ENCODE data around the gene C4orf50. TPM values are rescaled to one million over a fixed set of nuclear protein-coding genes. Genes with fewer than 3 reads are reported as not detected.

Gene C4orf50
- total RNA-seq, 4 donors from 2014 or later = 0.14 to 4.9 (median 0.32) TPM; not detected in 1

- no peak for TF ChIP-seq POLR2A (IDR thresholded peaks at IDR 0.05)
- TF ChIP-seq CTCF (IDR thresholded peaks at IDR 0.05) = no peak
- no peak for TF ChIP-seq POLR2AphosphoS5 (IDR thresholded peaks at IDR 0.05)
- TF ChIP-seq EP300 (IDR thresholded peaks at IDR 0.05; ENCODE audit: low read depth) = no peak
- no peaks in the 10 kb centered on the region for H3K36me3 ChIP-seq
- no peak overlapping the region for H3K27ac ChIP-seq
- no peak for DNase-seq
- no peaks in the 10 kb centered on the region for H3K4me1 ChIP-seq
- in situ Hi-C loops (cut with MboI; ENCODE audit: low pct_ligation_motif_present in 1 of 4, low pct_unique_long_range_greater_than_20kb in 1 of 4, low sequenced_read_pairs in 3 of 4) (no loop called here), intact Hi-C loops (cut with DNase I; ENCODE audit: low total_unique reads) (no loop called here)
- H3K9me3 ChIP-seq = no peaks in the 10 kb centered on the region
- 38 to 72% methylated on average over 2 to 4 of the region's 4 CpGs for WGBS, 2 donors (ENCODE audit: low coverage in 1 of 2)
- peaks cover 9% of the 10 kb centered on the region for H3K27me3 ChIP-seq
- no peak overlapping the region for H3K4me3 ChIP-seq
Measured at GRCh38 chr4:5881340-5881739, 136.9 kb downstream of the C4orf50 start.

- in situ Hi-C loops (cut with MboI; ENCODE audit: low pct_ligation_motif_present in 1 of 4, low pct_unique_long_range_greater_than_20kb in 1 of 4, low sequenced_read_pairs in 3 of 4) = no loop called here
- DNase-seq = no peak
- TF ChIP-seq POLR2AphosphoS5 (IDR thresholded peaks at IDR 0.05) (no peak), POLR2A (IDR thresholded peaks at IDR 0.05) (no peak), CTCF (IDR thresholded peaks at IDR 0.05) (no peak), EP300 (IDR thresholded peaks at IDR 0.05; ENCODE audit: low read depth) (no peak)
- Histone ChIP-seq H3K36me3 (no peaks in the 10 kb centered on the region), H3K4me3 (no peak overlapping the region), H3K9me3 (no peaks in the 10 kb centered on the region), H3K27ac (no peak overlapping the region), H3K27me3 (no peaks in the 10 kb centered on the region), H3K4me1 (no peaks in the 10 kb centered on the region)
- 75 to 86% methylated on average over 6 of the region's 6 CpGs for WGBS, 2 donors (ENCODE audit: low coverage in 1 of 2)
- intact Hi-C loops (cut with DNase I; ENCODE audit: low total_unique reads) = no loop called here
Measured at GRCh38 chr4:5878359-5878758, 139.9 kb downstream of the C4orf50 start.

GRCh38 chr4:5877392-5877791 lies 140.8 kb downstream of the C4orf50 start:
- no peak for TF ChIP-seq CTCF (IDR thresholded peaks at IDR 0.05)
- TF ChIP-seq POLR2AphosphoS5 (IDR thresholded peaks at IDR 0.05) = no peak
- no peak for TF ChIP-seq POLR2A (IDR thresholded peaks at IDR 0.05)
- TF ChIP-seq EP300 (IDR thresholded peaks at IDR 0.05; ENCODE audit: low read depth) = no peak
- Histone ChIP-seq H3K36me3 (no peaks in the 10 kb centered on the region), H3K27ac (no peak overlapping the region), H3K4me3 (no peak overlapping the region), H3K4me1 (no peaks in the 10 kb centered on the region), H3K27me3 (no peaks in the 10 kb centered on the region), H3K9me3 (no peaks in the 10 kb centered on the region)
- 79 to 83% methylated on average over 5 to 9 of the region's 9 CpGs for WGBS, 2 donors (ENCODE audit: low coverage in 1 of 2)
- in situ Hi-C loops (cut with MboI; ENCODE audit: low pct_ligation_motif_present in 1 of 4, low pct_unique_long_range_greater_than_20kb in 1 of 4, low sequenced_read_pairs in 3 of 4) (no loop called here), intact Hi-C loops (cut with DNase I; ENCODE audit: low total_unique reads) (no loop called here)
- DNase-seq = no peak

GRCh38 chr4:5874811-5875449 lies 143.3 kb downstream of the C4orf50 start:
- Histone ChIP-seq H3K4me1 (no peaks in the 10 kb centered on the region), H3K9me3 (no peaks in the 10 kb centered on the region), H3K4me3 (no peak overlapping the region), H3K27ac (no peak overlapping the region), H3K27me3 (no peaks in the 10 kb centered on the region), H3K36me3 (no peaks in the 10 kb centered on the region)
- TF ChIP-seq EP300 (IDR thresholded peaks at IDR 0.05; ENCODE audit: low read depth) = no peak
- TF ChIP-seq CTCF (IDR thresholded peaks at IDR 0.05) = no peak
- no peak for TF ChIP-seq POLR2A (IDR thresholded peaks at IDR 0.05)
- no peak for TF ChIP-seq POLR2AphosphoS5 (IDR thresholded peaks at IDR 0.05)
- WGBS, 2 donors (ENCODE audit: low coverage in 1 of 2) = 36 to 46% methylated on average over 2 to 6 of the region's 6 CpGs
- no peak for DNase-seq
- in situ Hi-C loops (cut with MboI; ENCODE audit: low pct_ligation_motif_present in 1 of 4, low pct_unique_long_range_greater_than_20kb in 1 of 4, low sequenced_read_pairs in 3 of 4) = no loop called here
- intact Hi-C loops (cut with DNase I; ENCODE audit: low total_unique reads) = no loop called here
